ENCODE data around the gene CA12. TPM values are rescaled to one million over a fixed set of nuclear protein-coding genes. Genes with fewer than 3 reads are reported as not detected.

CA12 gene
- total and polyA plus RNA-seq, 2 donors (not counting 3 experiments of a cell fraction or from before 2014, with no cell fraction given) = 1.1 to 5.9 TPM

- Histone ChIP-seq H4K20me1 (replicated peaks; ENCODE audit: control insufficient read depth, extremely low read depth, insufficient read depth, low read length) (no peaks in the 10 kb centered on the region), H3K27me3 (ENCODE audit: control insufficient read depth in 2 of 2, insufficient read depth in 2 of 2, low read length in 2 of 2) (no peaks in the 10 kb centered on the region), H3K4me1 (ENCODE audit: control insufficient read depth, extremely low read depth, insufficient read depth, low read length) (peaks cover 8% of the 10 kb centered on the region), H3K79me2 (ENCODE audit: control insufficient read depth, insufficient read depth, low read length) (no peaks in the 10 kb centered on the region), H3K9me3 (replicated peaks; ENCODE audit: control insufficient read depth, insufficient read depth, low read length) (no peaks in the 10 kb centered on the region), H3K27ac (ENCODE audit: insufficient read depth, low read depth, low read length) (no peak overlapping the region), H3K36me3 (ENCODE audit: control insufficient read depth in 2 of 2, extremely low read depth in 1 of 2, insufficient read depth in 2 of 2, low read length in 2 of 2) (no peaks in the 10 kb centered on the region), H3K9me1 (replicated peaks; ENCODE audit: control insufficient read depth, extremely low read depth, insufficient read depth, low read length) (no peaks in the 10 kb centered on the region), H3K4me3 (replicated peaks in 1 of 3; ENCODE audit: insufficient read depth in 1 of 3, low read depth in 1 of 3, low read length in 3 of 3) (no peak overlapping the region), H3K4me2 (ENCODE audit: insufficient read depth, low read length) (no peak overlapping the region), H2AFZ (ENCODE audit: low read depth, low read length) (no peak overlapping the region), H3K9ac (replicated peaks; ENCODE audit: extremely low read depth, insufficient read depth, low read length) (no peak overlapping the region)
- DNase-seq (ENCODE audit: low read depth, low spot score) = no peak
- dilution Hi-C loops (cut with MboI; ENCODE audit: extremely low pct_ligation_motif_present, low sequenced_read_pairs) (no loop called here), intact Hi-C loops (cut with micrococcal nuclease) (no loop called here)
- ChIA-PET POLR2A (no interaction called here), CTCF (no interaction called here)
- TF ChIP-seq FOS (IDR thresholded peaks at IDR 0.05; ENCODE audit: borderline replicate concordance, insufficient read depth, low read length) (no peak), POLR2A (IDR thresholded peaks at IDR 0.05; ENCODE audit: low read depth, low read length) (no peak), EZH2 (IDR thresholded peaks at IDR 0.05; ENCODE audit: borderline replicate concordance, low read depth, low read length, severe bottlenecking) (no peak), GATA2 (IDR thresholded peaks at IDR 0.05; ENCODE audit: insufficient read depth, insufficient read length, low read depth, low read length) (no peak), MYC (IDR thresholded peaks at IDR 0.05; ENCODE audit: low read depth, low read length) (no peak), POLR2AphosphoS5 (IDR thresholded peaks at IDR 0.05; ENCODE audit: insufficient read depth, low read depth, low read length) (no peak), JUN (IDR thresholded peaks at IDR 0.05; ENCODE audit: borderline replicate concordance, insufficient read depth, insufficient read length, low read depth) (no peak), CTCF (IDR thresholded peaks at IDR 0.05; ENCODE audit: extremely low read depth in 1 of 2, insufficient read depth in 1 of 2, low read depth in 1 of 2, low read length in 2 of 2) (no peak), MAX (IDR thresholded peaks at IDR 0.05; ENCODE audit: insufficient read depth, insufficient read length) (no peak)
- no TSS peak for BruUV-seq (replicated peaks)
- FAIRE-seq = no peak
Measured at GRCh38 chr15:63384906-63385305, 3.3 kb upstream of the CA12 start.

All from endothelial cell of umbilical vein (primary cell).